Measurements from ENCODE around the gene TMED1.

GRCh38 chr19:10884274-10884673, 48.3 kb upstream of the TMED1 start:
- TF ChIP-seq CTCF (IDR thresholded peaks at IDR 0.05; ENCODE audit: insufficient read depth, low read depth, low read length): no peak
- TF ChIP-seq EZH2 (IDR thresholded peaks at IDR 0.05; ENCODE audit: insufficient read depth, low read length): no peak

Measured in astrocyte (in vitro differentiated cells and primary cell).